ENCODE data around the gene ISL2.

GRCh38 chr15:76303909-76304308 lies 32.7 kb upstream of the ISL2 start:
- TF ChIP-seq EP300 (IDR thresholded peaks at IDR 0.05) = no peak
- no peak for TF ChIP-seq CTCF (IDR thresholded peaks at IDR 0.05)
